ENCODE data around the gene CRIP1.
A peak's percentile ranks its signal among the peaks of the same experiment; 100 is the strongest.

Gene CRIP1

GRCh38 chr14:105484997-105485393, 1.7 kb upstream of the CRIP1 start:
- peaks cover 76% of the 10 kb centered on the region for H3K4me1 ChIP-seq (ENCODE audit: insufficient read depth, low read length)
- peaks cover under 1% of the 10 kb centered on the region for H3K36me3 ChIP-seq (ENCODE audit: insufficient read depth, low read length)
- H3K27me3 ChIP-seq (ENCODE audit: insufficient read depth, low read length) = no peaks in the 10 kb centered on the region
- H3K4me3 ChIP-seq (ENCODE audit: low read length) = no peak overlapping the region
- H2AFZ ChIP-seq (ENCODE audit: low read depth, low read length) = no peak overlapping the region
- no peaks in the 10 kb centered on the region for H3K9me3 ChIP-seq (ENCODE audit: low read length)

GRCh38 chr14:105485739-105486162, 935 bp upstream of the CRIP1 start:
- H3K9me3 ChIP-seq (ENCODE audit: low read length) = no peaks in the 10 kb centered on the region
- no peaks in the 10 kb centered on the region for H3K27me3 ChIP-seq (ENCODE audit: insufficient read depth, low read length)
- no peak overlapping the region for H2AFZ ChIP-seq (ENCODE audit: low read depth, low read length)
- peaks cover 71% of the 10 kb centered on the region for H3K4me1 ChIP-seq (ENCODE audit: insufficient read depth, low read length)
- no peak overlapping the region for H3K4me3 ChIP-seq (ENCODE audit: low read length)
- no peaks in the 10 kb centered on the region for H3K36me3 ChIP-seq (ENCODE audit: insufficient read depth, low read length)

GRCh38 chr14:105486974-105487448, 325 bp downstream of the CRIP1 start:
- Histone ChIP-seq H2AFZ (ENCODE audit: low read depth, low read length) (no peak overlapping the region), H3K4me1 (ENCODE audit: insufficient read depth, low read length) (peaks cover 61% of the 10 kb centered on the region), H3K36me3 (ENCODE audit: insufficient read depth, low read length) (no peaks in the 10 kb centered on the region), H3K27me3 (ENCODE audit: insufficient read depth, low read length) (no peaks in the 10 kb centered on the region), H3K4me3 (ENCODE audit: low read length) (no peak overlapping the region), H3K9me3 (ENCODE audit: low read length) (no peaks in the 10 kb centered on the region)

GRCh38 chr14:105487449-105487985, 831 bp downstream of the CRIP1 start:
- Histone ChIP-seq H3K4me1 (ENCODE audit: insufficient read depth, low read length) (peaks cover 56% of the 10 kb centered on the region), H3K27me3 (ENCODE audit: insufficient read depth, low read length) (no peaks in the 10 kb centered on the region), H2AFZ (ENCODE audit: low read depth, low read length) (no peak overlapping the region), H3K36me3 (ENCODE audit: insufficient read depth, low read length) (no peaks in the 10 kb centered on the region), H3K9me3 (ENCODE audit: low read length) (no peaks in the 10 kb centered on the region), H3K4me3 (ENCODE audit: low read length) (no peak overlapping the region)

GRCh38 chr14:105487986-105488777, 1.5 kb downstream of the CRIP1 start:
- H3K36me3 ChIP-seq (ENCODE audit: insufficient read depth, low read length) = no peaks in the 10 kb centered on the region
- no peaks in the 10 kb centered on the region for H3K27me3 ChIP-seq (ENCODE audit: insufficient read depth, low read length)
- H3K4me3 ChIP-seq (ENCODE audit: low read length) = no peak overlapping the region
- H2AFZ ChIP-seq (ENCODE audit: low read depth, low read length) = no peak overlapping the region
- H3K9me3 ChIP-seq (ENCODE audit: low read length) = no peaks in the 10 kb centered on the region
- H3K4me1 ChIP-seq (ENCODE audit: insufficient read depth, low read length) = peaks cover 50% of the 10 kb centered on the region

GRCh38 chr14:105488781-105489541, 2.3 kb downstream of the CRIP1 start:
- Histone ChIP-seq H3K27me3 (ENCODE audit: insufficient read depth, low read length) (no peaks in the 10 kb centered on the region), H3K4me1 (ENCODE audit: insufficient read depth, low read length) (peaks cover 42% of the 10 kb centered on the region)

GRCh38 chr14:105489542-105490266, 3.0 kb downstream of the CRIP1 start:
- no peaks in the 10 kb centered on the region for H3K9me3 ChIP-seq (ENCODE audit: low read length)
- H3K27me3 ChIP-seq (ENCODE audit: insufficient read depth, low read length) = no peaks in the 10 kb centered on the region
- peaks cover 35% of the 10 kb centered on the region for H3K4me1 ChIP-seq (ENCODE audit: insufficient read depth, low read length)
- peak overlapping the region; percentile 86 for H2AFZ ChIP-seq (ENCODE audit: low read depth, low read length)
- peak overlapping the region; percentile 60 for H3K4me3 ChIP-seq (ENCODE audit: low read length)
- H3K36me3 ChIP-seq (ENCODE audit: insufficient read depth, low read length) = no peaks in the 10 kb centered on the region

More at GRCh38 chr14:105488781-105489541, 2.3 kb downstream of the CRIP1 start:
- no peaks in the 10 kb centered on the region for H3K9me3 ChIP-seq (ENCODE audit: low read length)
- no peaks in the 10 kb centered on the region for H3K36me3 ChIP-seq (ENCODE audit: insufficient read depth, low read length)
- H3K4me3 ChIP-seq (ENCODE audit: low read length) = peak overlapping the region; percentile 60
- no peak overlapping the region for H2AFZ ChIP-seq (ENCODE audit: low read depth, low read length)

GRCh38 chr14:105490267-105490571, 3.5 kb downstream of the CRIP1 start:
- Histone ChIP-seq H3K36me3 (ENCODE audit: insufficient read depth, low read length) (no peaks in the 10 kb centered on the region), H3K4me1 (ENCODE audit: insufficient read depth, low read length) (peaks cover 29% of the 10 kb centered on the region), H3K9me3 (ENCODE audit: low read length) (no peaks in the 10 kb centered on the region), H3K4me3 (ENCODE audit: low read length) (peak overlapping the region; percentile 60), H2AFZ (ENCODE audit: low read depth, low read length) (peak overlapping the region; percentile 86), H3K27me3 (ENCODE audit: insufficient read depth, low read length) (no peaks in the 10 kb centered on the region)

- Histone ChIP-seq H3K4me1 (ENCODE audit: insufficient read depth, low read length) (peaks cover 24% of the 10 kb centered on the region), H3K27me3 (ENCODE audit: insufficient read depth, low read length) (no peaks in the 10 kb centered on the region), H3K4me3 (ENCODE audit: low read length) (peak within 1 kb of the TSS; percentile 60), H3K36me3 (ENCODE audit: insufficient read depth, low read length) (no peaks in the 10 kb centered on the region), H2AFZ (ENCODE audit: low read depth, low read length) (peak within 1 kb of the TSS; percentile 86), H3K9me3 (ENCODE audit: low read length) (no peaks in the 10 kb centered on the region)
Observed at GRCh38 chr14:105490572-105491365, 4.1 kb downstream of the CRIP1 start, which contains the start of gene TEDC1. TEDC1 (plus strand) TSS chr14:105491246; CDS start chr14:105491376, 130 bp downstream.

- Histone ChIP-seq H3K4me3 (ENCODE audit: low read length) (peak overlapping the region; percentile 51), H2AFZ (ENCODE audit: low read depth, low read length) (no peak overlapping the region), H3K4me1 (ENCODE audit: insufficient read depth, low read length) (peaks cover 19% of the 10 kb centered on the region), H3K27me3 (ENCODE audit: insufficient read depth, low read length) (no peaks in the 10 kb centered on the region), H3K36me3 (ENCODE audit: insufficient read depth, low read length) (no peaks in the 10 kb centered on the region), H3K9me3 (ENCODE audit: low read length) (no peaks in the 10 kb centered on the region)
Observed at GRCh38 chr14:105491366-105491973, 4.8 kb downstream of the CRIP1 start.

- Histone ChIP-seq H3K36me3 (ENCODE audit: insufficient read depth, low read length) (no peaks in the 10 kb centered on the region), H3K4me3 (ENCODE audit: low read length) (peak overlapping the region; percentile 51), H3K27me3 (ENCODE audit: insufficient read depth, low read length) (no peaks in the 10 kb centered on the region), H3K9me3 (ENCODE audit: low read length) (no peaks in the 10 kb centered on the region), H2AFZ (ENCODE audit: low read depth, low read length) (no peak overlapping the region), H3K4me1 (ENCODE audit: insufficient read depth, low read length) (peaks cover 19% of the 10 kb centered on the region)
Observed at GRCh38 chr14:105492031-105492970, 5.6 kb downstream of the CRIP1 start.
